Left forelimb (tissue), 1 donor: ENCODE data around the gene SNX4.
A peak's percentile ranks its signal among the peaks of the same experiment; 100 is the strongest.
"Not testable (repeated sequence)": the region's sequence is repeated elsewhere in the genome, so short reads cannot be mapped to it uniquely, and the experiment has no call there.

ENCODE experiments used
- DNase-seq: peaks from one replicate; pipeline ENCODE4 v3.0.0-alpha.2; 2018; ENCODE audit warnings: low spot score

Gene SNX4

GRCh38 chr3:125519678-125520562 lies at the start of gene SNX4:
Gene SNX4, minus strand, starts transcription at chr3:125520202. Its CDS starts 30 bp downstream, at chr3:125520172.
- peak; percentile 93 for DNase-seq

DNA sequence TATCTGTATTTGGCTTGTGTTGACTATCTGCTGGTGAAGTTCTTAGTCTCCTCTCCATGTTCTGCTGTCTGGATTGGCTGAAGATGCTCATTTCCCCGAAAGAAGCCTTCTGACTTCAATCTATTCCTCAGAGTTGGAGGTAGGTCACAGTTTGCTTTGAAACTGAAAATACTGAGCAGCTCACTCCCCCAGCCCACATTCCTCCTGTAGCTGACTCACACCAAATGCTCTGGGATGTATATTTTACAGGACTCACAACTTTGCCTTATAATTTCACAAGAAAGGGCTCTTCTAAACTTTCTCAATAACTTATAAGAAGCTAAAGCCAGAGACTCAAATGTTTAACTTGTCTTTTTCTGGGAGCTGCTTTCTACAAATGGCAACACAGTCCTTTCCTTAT lies 36.3 kb upstream of the SNX4 start:
- DNase-seq, result no peak

- no peak for DNase-seq
Observed at GRCh38 chr3:125552401-125552800, 32.4 kb upstream of the SNX4 start.

DNA sequence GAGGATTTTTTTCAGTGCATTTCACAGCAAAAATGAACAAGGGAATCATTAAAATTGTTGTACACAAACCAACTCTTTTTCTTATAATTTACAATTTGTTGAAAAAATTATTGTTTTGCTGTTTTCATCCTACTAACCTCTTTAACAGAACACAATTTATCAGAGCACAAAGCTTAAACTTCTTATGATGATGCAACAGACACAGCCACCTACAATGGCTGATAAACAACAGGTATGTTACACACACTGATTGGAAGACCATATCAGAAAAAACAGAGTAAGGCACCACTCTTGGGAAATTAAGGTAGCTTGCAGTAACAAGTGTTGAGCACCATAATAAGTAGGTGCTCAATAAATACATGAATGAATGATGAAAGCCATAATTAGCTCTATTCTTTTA lies 8.9 kb upstream of the SNX4 start:
- DNase-seq, result no peak

GRCh38 chr3:125525153-125525552 lies 5.2 kb upstream of the SNX4 start:
- DNase-seq, result no peak

GRCh38 chr3:125520563-125520919 lies 539 bp upstream of the SNX4 start:
- not testable (repeated sequence) for DNase-seq

DNA sequence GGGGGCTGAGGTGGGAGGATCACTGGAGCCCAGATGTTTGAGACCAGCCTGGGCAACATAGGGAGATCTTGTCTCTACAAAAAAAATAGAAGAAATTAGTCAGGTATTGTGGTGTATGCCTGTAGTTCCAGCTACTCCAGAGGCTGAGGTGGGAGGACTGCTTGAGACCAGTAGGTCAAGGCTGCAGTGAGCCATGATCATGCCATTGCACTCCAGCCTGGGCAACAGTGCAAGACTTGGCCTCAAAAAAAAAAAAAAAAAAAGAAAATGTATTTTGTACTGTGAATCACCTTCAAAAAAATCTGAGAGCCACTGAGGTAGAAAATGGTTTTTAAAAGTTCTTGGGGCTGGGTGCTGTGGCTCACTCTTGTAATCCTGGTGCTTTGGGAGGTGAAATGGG lies 4.6 kb downstream of the SNX4 start:
- DNase-seq, result no peak

GRCh38 chr3:125513490-125514115 lies 6.4 kb downstream of the SNX4 start:
- DNase-seq, result no peak

GRCh38 chr3:125512135-125512920 lies 7.7 kb downstream of the SNX4 start:
- DNase-seq, result no peak

DNA sequence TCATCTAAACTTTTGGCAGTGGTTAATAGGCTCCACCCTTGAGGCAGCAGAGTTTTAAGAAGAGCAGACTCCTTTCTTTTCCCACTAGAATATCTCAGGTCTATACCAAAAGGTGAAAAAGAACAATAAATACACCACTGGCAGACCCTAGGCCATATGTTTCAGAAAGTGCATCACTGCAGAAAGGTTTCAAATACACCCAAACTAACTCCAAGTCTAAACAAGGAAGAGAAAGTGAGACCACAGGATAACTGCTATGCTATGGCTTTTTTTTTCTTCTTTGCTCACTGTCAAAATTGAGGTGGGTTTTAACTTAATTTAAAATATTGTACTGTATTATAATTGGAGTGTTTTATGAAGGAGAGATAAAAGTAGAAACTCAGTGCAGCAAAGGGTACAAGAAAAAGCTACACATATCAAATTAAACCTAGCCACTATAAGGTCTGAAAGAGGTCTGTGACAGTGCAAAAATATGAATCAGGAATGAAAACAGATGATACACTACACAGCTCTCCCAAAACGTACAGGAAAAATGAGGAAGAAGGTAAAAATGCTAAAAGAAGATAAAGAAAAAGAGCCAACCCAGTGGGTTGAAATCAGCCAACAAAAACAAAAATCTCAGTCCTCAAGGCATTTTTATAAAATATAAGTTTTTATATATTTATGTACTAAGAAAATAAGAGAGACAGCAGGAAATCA lies 8.4 kb downstream of the SNX4 start:
- DNase-seq, result no peak

- no peak for DNase-seq
Observed at GRCh38 chr3:125507128-125507527, 12.9 kb downstream of the SNX4 start.

- DNase-seq, result no peak
Observed at GRCh38 chr3:125498630-125499029, 21.4 kb downstream of the SNX4 start.

GRCh38 chr3:125496701-125497100 lies 23.3 kb downstream of the SNX4 start:
- DNase-seq, result no peak

DNA sequence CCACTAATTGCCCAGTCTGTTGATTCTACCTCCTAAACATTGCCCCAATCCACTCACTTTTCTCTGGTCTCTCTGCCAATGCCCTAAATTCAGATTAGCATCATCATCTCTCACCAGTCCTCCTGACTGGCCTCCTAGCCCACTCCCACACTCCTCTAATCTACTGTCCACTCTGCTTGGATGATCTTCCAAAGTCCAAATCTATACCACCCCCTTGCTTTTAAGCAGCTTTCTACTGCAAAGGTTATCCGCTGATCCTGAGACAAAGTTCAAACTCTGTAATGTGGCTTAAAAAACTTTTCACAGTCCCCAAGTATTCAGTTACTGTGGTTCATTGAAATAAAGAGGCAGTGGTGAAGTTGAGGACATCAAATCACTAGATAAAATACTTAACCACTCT lies 37.6 kb downstream of the SNX4 start:
- DNase-seq, result no peak

DNA sequence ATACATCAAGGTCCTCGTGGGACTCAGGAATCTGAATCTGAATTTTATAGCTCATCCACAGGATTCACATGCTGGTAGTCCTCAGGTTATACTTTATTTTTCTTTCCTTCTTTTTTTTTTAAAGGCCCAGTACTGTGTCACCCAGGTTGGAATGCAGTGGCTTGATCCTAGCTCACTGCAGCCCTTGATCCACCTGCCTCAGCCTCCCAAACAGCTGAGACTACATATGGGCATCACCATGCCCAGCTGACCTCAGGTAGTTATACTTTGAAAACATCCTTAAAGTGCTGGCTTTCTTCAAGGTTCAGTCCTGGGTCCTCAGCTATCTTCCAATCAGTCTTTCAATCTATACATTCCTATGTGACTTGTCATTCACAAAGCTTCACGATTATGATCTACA lies 38.2 kb downstream of the SNX4 start:
- DNase-seq, result no peak

DNA sequence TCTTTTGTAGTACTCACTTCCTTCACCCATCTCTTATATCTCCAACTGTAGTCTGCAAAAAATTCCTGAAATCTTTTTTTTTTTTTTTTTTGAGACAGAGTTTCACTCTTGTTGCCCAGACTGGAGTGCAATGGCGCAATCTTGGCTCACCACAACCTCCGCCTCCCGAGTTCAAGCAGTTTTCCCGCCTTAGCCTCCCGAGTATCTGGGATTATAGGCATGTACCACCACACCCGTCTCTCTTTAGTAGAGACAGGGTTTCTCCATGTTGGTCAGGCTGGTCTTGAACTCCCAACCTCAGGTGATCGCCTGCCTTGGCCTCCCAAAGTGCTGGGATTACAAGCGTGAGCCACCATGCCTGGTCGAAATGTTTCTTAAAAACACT lies 38.6 kb downstream of the SNX4 start:
- not testable (repeated sequence) for DNase-seq

- no peak for DNase-seq
Observed at GRCh38 chr3:125480656-125481374, 39.2 kb downstream of the SNX4 start.

DNA sequence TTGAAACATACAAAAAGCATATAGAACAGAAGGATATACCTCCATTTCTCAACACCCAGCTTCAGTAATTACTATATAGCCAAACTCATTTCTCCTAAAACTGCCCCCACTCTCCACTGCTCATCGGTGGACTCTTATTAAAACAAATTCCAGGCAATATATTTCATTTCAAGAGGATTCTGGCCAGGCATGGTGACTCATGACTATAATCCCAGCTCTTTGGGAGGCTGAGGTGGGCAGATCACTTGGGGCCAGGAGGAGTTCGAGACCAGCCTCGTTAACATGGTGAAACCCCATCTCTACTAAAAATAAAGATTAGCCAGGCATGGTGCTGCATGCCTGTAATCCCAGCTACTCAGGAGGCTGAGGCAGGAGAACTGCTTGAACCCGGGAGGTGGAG lies 40.9 kb downstream of the SNX4 start:
- no peak for DNase-seq

DNA sequence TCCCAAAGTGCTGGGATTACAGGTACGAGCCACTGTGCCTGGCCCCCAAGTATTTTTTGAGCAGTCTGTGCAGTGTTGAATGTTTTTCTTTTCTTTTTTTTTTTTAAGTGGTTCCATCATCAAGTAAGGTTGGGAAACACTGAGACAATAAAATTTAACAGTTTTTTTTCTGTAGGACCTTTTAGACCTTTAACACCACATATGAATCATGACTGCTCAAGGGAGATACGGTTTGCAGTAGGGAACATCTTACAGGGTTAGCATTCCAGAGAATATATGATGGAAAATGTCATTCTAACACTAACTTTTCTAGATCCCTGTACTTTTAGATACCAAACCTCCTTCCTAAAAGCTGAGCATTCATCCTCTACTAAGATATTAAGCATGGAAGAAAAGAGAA lies 41.7 kb downstream of the SNX4 start:
- DNase-seq, result no peak

GRCh38 chr3:125477701-125478100 lies 42.3 kb downstream of the SNX4 start:
- DNase-seq, result no peak

DNA sequence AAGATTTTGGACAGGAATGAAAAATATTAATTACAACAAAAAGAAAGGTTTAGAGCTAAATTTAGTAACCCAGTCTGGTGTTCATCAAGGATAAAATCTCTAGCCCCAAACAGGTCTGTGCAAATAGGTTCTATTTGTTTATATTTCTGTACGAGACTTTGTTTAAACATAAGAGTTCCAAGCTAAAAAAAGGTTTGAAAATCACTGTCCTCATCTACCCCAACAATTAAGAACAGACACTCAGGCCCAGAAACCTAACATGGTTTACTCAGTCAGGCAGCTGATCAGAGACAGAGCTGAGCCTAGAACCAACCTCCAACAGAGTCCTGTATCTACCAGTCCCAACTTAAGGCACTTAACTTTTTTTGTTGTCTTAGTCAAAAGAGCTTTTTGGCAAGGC lies 49.3 kb downstream of the SNX4 start:
- no peak for DNase-seq
